CD4-positive, alpha-beta memory T cell (primary cell): ENCODE data around the gene DNHD1. TPM values are rescaled to one million over a fixed set of nuclear protein-coding genes. Genes with fewer than 3 reads are reported as not detected.

Source experiments
- CTCF ChIA-PET: fragments of 350-600 bp; sonication (Branson Sonifier 250); formaldehyde crosslinking; loops from one replicate; lab custom pipeline; 2021; ENCODE audit warnings: inconsistent platforms; ENCODE audit not compliant: partially characterized antibody; lab: Charles Lee
- POLR2A ChIA-PET: fragments of 350-600 bp; sonication (Branson Sonifier 250); formaldehyde crosslinking; loops from one replicate; lab custom pipeline; 2021; ENCODE audit not compliant: partially characterized antibody; lab: Charles Lee
- DNase-seq, 5 donors: peaks; one replicate each; pipeline versions ENCODE4 v3.0.0 to v3.0.0-alpha.2; 2020 to 2022; ENCODE audit warnings: mixed read lengths in 1 of 5
- H3K27ac ChIP-seq: one replicate; pipeline ENCODE4 v1.7.0; 2013; ENCODE audit warnings: low read depth, low read length
- H3K27me3 ChIP-seq: 2 replicates; pipeline ENCODE4 v1.7.0; 2013; ENCODE audit warnings: mild to moderate bottlenecking, low read length, moderate library complexity; ENCODE audit not compliant: insufficient read depth
- H3K36me3 ChIP-seq: 2 replicates; pipeline ENCODE4 v1.7.0; 2013; ENCODE audit warnings: mild to moderate bottlenecking, low read length, moderate library complexity; ENCODE audit not compliant: insufficient read depth
- H3K4me1 ChIP-seq: 2 replicates; pipeline ENCODE4 v1.7.0; 2013; ENCODE audit warnings: mild to moderate bottlenecking, low read length, moderate library complexity; ENCODE audit not compliant: insufficient read depth
- H3K4me3 ChIP-seq, 2 donors: one replicate each; pipeline ENCODE4 v1.7.0; 2013; ENCODE audit warnings: low read length in 2 of 2, mild to moderate bottlenecking in 1 of 2
- H3K9me3 ChIP-seq, 2 donors: one replicate each; pipeline ENCODE4 v1.7.0; 2013; ENCODE audit warnings: low read length in 2 of 2, control low read depth in 1 of 2; ENCODE audit not compliant: control insufficient read depth in 1 of 2
- H3K27ac Mint-ChIP-seq, 7 donors: one replicate each; pipeline ENCODE4 v1.8.0; 2020 to 2021; ENCODE audit warnings: mixed read lengths in 7 of 7, mild to moderate bottlenecking in 6 of 7, inconsistent platforms in 3 of 7, moderate library complexity in 3 of 7
- H3K27me3 Mint-ChIP-seq, 2 donors: one replicate each; pipeline ENCODE4 v1.8.0; 2020 to 2021; ENCODE audit warnings: mixed read lengths in 2 of 2
- H3K36me3 Mint-ChIP-seq, 2 donors: one replicate each; pipeline ENCODE4 v1.8.0; 2020 to 2021; ENCODE audit warnings: mixed read lengths in 2 of 2, inconsistent platforms in 1 of 2, mild to moderate bottlenecking in 1 of 2
- H3K4me1 Mint-ChIP-seq, 4 donors: one replicate each; pipeline ENCODE4 v1.8.0; 2020 to 2021; ENCODE audit warnings: mixed read lengths in 4 of 4, mild to moderate bottlenecking in 1 of 4
- H3K4me3 Mint-ChIP-seq, 8 donors: one replicate each; pipeline ENCODE4 v1.8.0; 2020 to 2021; ENCODE audit warnings: mixed read lengths in 8 of 8, mild to moderate bottlenecking in 7 of 8, moderate library complexity in 6 of 8, inconsistent platforms in 3 of 8
- H3K9me3 Mint-ChIP-seq, 8 donors: one replicate each; pipeline ENCODE4 v1.8.0; 2020 to 2021; ENCODE audit warnings: mixed read lengths in 8 of 8, mild to moderate bottlenecking in 5 of 8, inconsistent platforms in 3 of 8, moderate library complexity in 1 of 8
- intact Hi-C: fragments of 100-400 bp; cut with micrococcal nuclease; formaldehyde crosslinking; loops from one replicate; pipeline ENCODE4 v1.15.1; 2023
- polyA plus RNA-seq, 2 donors: library from polyadenylated mRNA; unstranded; fragments of 300-500 nt; fragmentation: Illumina TruSeq; gene quantifications; one replicate each; pipeline ENCODE4 v1.2.3, GENCODE V29; 2021
- total RNA-seq, 2 experiments: library from RNA; stranded (reverse); gene quantifications; one replicate each; pipeline ENCODE4 v1.2.3, GENCODE V29; 2021

DNHD1 gene
- total and polyA plus RNA-seq, 4 experiments from 2014 or later, result 1.2 to 54.0 (median 23.6) TPM

DNA sequence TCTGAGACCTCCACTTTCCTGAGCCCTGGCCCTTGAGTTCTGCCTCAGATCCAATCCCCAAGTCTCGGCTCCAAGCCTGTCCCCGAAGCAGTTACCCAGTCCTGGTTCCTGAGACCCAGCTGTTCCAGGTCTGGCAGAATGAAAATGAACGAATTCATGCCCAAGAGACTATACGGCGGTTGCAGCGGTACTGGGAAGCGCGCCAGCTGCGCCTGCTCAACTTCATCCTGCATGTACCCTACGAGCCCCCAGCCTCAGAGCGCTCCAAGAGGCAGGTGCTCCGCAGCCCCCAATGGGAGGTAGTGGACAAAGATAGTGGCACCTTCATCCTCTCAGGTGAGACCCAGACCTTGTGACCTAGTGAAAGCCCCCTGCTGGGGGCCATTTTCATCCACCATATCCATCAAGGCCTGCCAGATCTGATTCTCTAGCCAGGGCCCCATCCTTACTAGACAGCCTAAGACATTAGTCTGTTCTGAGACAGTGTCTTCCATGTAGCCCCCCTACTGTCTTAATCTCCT, 42.7 kb downstream of the DNHD1 start:
- intact Hi-C loops, result no loop called here

DNA sequence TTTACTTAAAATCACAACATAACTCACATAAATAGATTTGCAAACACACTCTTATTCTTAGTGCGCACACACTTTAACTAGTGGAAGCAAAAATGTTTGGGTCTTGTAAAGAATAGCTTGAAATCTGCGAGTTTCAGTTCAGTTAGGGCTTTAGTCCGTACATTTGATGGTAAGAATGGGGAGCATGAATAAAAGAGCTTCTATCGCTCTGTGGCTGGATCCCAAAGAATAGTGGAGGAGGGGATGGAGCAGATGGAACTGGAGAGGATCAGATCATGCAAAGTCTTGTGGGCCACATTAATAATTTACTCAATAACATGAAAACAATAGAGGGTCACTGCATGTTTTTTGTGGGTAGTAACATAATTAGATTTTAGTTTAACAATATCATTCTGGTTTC, 44.3 kb downstream of the DNHD1 start:
- POLR2A ChIA-PET, result no interaction called here
- peak overlapping the region in 4 of 7 donors; percentile 6 to 60 (median 38) for H3K27ac Mint-ChIP-seq

More for the DNA sequence above, 42.7 kb downstream of the DNHD1 start:
- peaks cover 9 to 10% (median 9%) of the 10 kb centered on the region in 4 donors for H3K4me1 Mint-ChIP-seq
- no peaks in the 10 kb centered on the region for H3K9me3 Mint-ChIP-seq
- Histone ChIP-seq H3K4me3 (no peak overlapping the region), H3K27ac (no peak overlapping the region), H3K36me3 (no peaks in the 10 kb centered on the region), H3K4me1 (peaks cover 13% of the 10 kb centered on the region), H3K27me3 (no peaks in the 10 kb centered on the region), H3K9me3 (no peaks in the 10 kb centered on the region)
- DNase-seq, result no peak
- peak overlapping the region in 1 of 7 donors; percentile 48 for H3K27ac Mint-ChIP-seq
- no peak overlapping the region for H3K4me3 Mint-ChIP-seq
- ChIA-PET POLR2A (no interaction called here), CTCF (interaction anchor here (3.4 kb wide), 1 partner anchor 7 kb away, joined by 20 read pairs; no protein-coding TSS in a partner anchor)
- H3K27me3 Mint-ChIP-seq, result no peaks in the 10 kb centered on the region
- H3K36me3 Mint-ChIP-seq, result peaks cover 12 to 14% of the 10 kb centered on the region in 2 donors

DNA sequence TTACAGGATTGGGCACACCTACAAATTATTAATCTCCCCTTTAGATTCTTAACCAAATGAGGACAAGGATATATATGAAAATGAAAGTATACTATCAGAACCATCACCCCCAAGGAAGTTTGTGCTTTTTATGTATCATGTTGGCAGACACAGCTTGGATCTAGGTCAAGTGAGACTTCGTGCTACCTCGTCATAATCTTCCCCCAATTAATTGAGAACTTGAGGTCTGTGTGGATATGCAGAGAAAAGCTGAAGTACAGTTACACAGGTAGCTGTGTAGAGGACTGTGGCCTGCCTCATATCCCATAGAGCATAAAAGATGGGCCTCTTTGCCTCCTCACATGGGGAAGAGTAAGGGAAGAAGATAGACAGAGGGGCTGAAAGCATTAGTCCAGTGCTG, 45.6 kb downstream of the DNHD1 start:
- no peak overlapping the region for H3K27ac ChIP-seq
- peaks cover 13% of the 10 kb centered on the region for H3K4me1 ChIP-seq
- ChIA-PET CTCF (interaction anchor here (1.0 to 3.4 kb wide), 4 partner anchors 10 to 189 kb away, joined by 3 to 20 read pairs (median 3); no protein-coding TSS in a partner anchor), POLR2A (no interaction called here)
- no peaks in the 10 kb centered on the region for H3K27me3 ChIP-seq
- peaks cover 0 to 2% (median 0%) of the 10 kb centered on the region in 8 donors for H3K9me3 Mint-ChIP-seq
- peak in 3 of 5 donors; percentile 12 to 41 (median 17) for DNase-seq
- peak overlapping the region in 4 of 8 donors; percentile 30 to 63 (median 47) for H3K4me3 Mint-ChIP-seq
- no peak overlapping the region for H3K4me3 ChIP-seq
- peaks cover 9 to 10% (median 9%) of the 10 kb centered on the region in 4 donors for H3K4me1 Mint-ChIP-seq
- intact Hi-C loops, result no loop called here
- no peaks in the 10 kb centered on the region for H3K27me3 Mint-ChIP-seq
- no peaks in the 10 kb centered on the region for H3K9me3 ChIP-seq
- peaks cover 14 to 15% of the 10 kb centered on the region in 2 donors for H3K36me3 Mint-ChIP-seq
- H3K27ac Mint-ChIP-seq, result peak overlapping the region in 6 of 7 donors; percentile 2 to 92 (median 78)
- no peaks in the 10 kb centered on the region for H3K36me3 ChIP-seq

More for the DNA sequence above, 44.3 kb downstream of the DNHD1 start:
- no peaks in the 10 kb centered on the region for H3K36me3 ChIP-seq
- H3K36me3 Mint-ChIP-seq, result peaks cover 10 to 14% of the 10 kb centered on the region in 2 donors
- H3K9me3 Mint-ChIP-seq, result peaks cover 0 to 2% (median 0%) of the 10 kb centered on the region in 8 donors
- no peak for DNase-seq
- intact Hi-C loops, result no loop called here
- H3K4me1 Mint-ChIP-seq, result peaks cover 9 to 10% (median 9%) of the 10 kb centered on the region in 4 donors
- H3K9me3 ChIP-seq, result no peaks in the 10 kb centered on the region
- no peak overlapping the region for H3K4me3 Mint-ChIP-seq
- no peaks in the 10 kb centered on the region for H3K27me3 ChIP-seq
- peaks cover 13% of the 10 kb centered on the region for H3K4me1 ChIP-seq
- no peak overlapping the region for H3K27ac ChIP-seq
- CTCF ChIA-PET, result interaction anchor here (1.5 to 3.4 kb wide), 3 partner anchors 9 to 142 kb away, joined by 3 to 20 read pairs (median 3); partner anchors contain the start of genes MRPL17 and TPP1
- H3K27me3 Mint-ChIP-seq, result no peaks in the 10 kb centered on the region
- no peak overlapping the region for H3K4me3 ChIP-seq

DNA sequence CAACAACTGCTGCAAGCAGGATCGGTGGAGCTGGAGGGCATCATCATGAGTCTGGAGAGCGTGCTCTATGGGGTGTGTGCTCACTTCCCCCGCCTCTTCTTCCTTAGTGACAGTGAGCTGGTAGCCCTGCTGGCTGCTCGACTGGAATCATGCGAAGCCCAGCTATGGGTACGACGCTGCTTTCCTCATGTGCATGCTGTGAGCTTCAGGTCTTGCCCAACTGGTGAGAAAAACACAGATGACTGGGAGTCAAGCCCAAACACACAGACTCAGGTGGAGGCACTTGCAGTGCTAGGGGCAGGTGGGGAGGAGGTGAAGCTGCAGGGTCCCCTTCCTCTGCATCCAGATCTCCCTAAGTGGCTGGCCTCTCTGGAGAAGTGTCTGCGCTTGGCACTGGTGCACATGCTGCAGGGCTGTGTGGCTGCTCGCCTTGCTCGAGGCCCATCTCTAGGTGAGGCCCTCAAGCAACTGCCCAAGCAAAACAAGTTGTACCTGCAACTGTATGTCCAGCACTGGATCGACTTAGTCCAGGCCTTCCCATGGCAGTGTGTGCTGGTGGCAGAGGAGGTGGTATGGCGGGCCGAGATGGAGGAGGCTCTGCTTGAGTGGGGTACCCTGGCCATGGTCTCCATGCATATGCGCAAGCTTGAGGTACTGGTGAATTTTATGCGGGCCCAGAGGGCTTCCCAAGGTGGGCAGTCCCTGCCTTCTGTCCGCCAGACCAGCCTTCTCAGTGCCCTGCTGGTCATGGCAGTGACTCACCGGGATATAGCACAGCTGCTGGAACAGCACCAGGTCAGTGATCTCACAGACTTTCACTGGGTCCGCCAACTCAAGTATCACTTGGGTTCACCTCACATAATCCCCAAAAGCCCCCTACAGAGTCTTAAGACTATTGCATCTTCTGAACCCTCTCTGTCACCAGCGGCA, 48.1 kb downstream of the DNHD1 start:
- intact Hi-C loops, result no loop called here
- Mint-ChIP-seq H3K9me3 (peaks cover 0 to 2% (median 0%) of the 10 kb centered on the region in 8 donors), H3K36me3 (peaks cover 17 to 18% of the 10 kb centered on the region in 2 donors), H3K4me1 (peaks cover 9 to 10% (median 9%) of the 10 kb centered on the region in 4 donors), H3K27ac (peak overlapping the region in 1 of 7 donors; percentile 56), H3K4me3 (peak overlapping the region in 1 of 8 donors; percentile 5), H3K27me3 (no peaks in the 10 kb centered on the region)
- no peaks in the 10 kb centered on the region for H3K27me3 ChIP-seq
- peaks cover 13% of the 10 kb centered on the region for H3K4me1 ChIP-seq
- H3K27ac ChIP-seq, result no peak overlapping the region
- no peaks in the 10 kb centered on the region for H3K36me3 ChIP-seq
- H3K4me3 ChIP-seq, result no peak overlapping the region
- DNase-seq, result no peak
- ChIA-PET POLR2A (no interaction called here), CTCF (interaction anchor here (1.1 to 1.2 kb wide), 2 partner anchors 12 to 14 kb away, joined by 3 read pairs; no protein-coding TSS in a partner anchor)
- H3K9me3 ChIP-seq, result no peaks in the 10 kb centered on the region

DNA sequence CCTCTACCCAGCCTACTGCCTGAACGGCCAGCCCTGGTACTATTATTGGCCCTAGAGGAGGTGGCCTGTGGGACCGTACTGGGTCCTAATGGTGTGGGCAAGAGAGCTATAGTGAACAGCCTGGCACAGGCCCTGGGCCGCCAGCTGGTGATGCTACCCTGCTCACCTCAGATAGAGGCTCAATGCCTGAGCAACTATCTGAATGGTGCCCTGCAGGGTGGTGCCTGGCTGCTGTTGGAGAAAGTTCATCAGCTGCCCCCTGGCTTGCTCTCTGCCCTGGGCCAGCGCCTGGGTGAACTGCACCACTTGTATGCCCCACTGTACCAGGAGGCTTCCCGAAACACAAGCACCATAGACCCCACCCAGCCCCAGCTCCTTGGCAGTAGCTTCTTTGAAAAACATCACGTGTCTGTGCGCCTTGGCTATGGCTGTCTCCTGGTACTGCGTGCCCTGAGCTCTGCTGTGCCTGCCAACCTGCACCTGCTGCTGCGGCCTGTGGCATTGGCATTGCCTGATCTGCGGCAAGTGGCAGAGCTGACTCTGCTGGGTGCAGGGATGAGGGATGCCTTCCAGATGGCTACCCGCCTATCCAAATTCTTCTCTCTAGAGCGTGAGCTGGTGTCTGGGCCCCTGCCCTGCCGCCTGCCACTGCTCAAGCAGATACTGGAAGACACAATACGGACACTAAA, 49.0 kb downstream of the DNHD1 start:
- Mint-ChIP-seq H3K4me3 (no peak overlapping the region), H3K4me1 (peaks cover 9 to 10% (median 9%) of the 10 kb centered on the region in 4 donors), H3K27ac (no peak overlapping the region), H3K9me3 (peaks cover 0 to 2% (median 0%) of the 10 kb centered on the region in 8 donors), H3K27me3 (no peaks in the 10 kb centered on the region), H3K36me3 (peaks cover 16 to 18% of the 10 kb centered on the region in 2 donors)
- Histone ChIP-seq H3K27me3 (no peaks in the 10 kb centered on the region), H3K27ac (no peak overlapping the region), H3K36me3 (no peaks in the 10 kb centered on the region), H3K4me1 (peaks cover 13% of the 10 kb centered on the region), H3K4me3 (no peak overlapping the region), H3K9me3 (no peaks in the 10 kb centered on the region)
- DNase-seq, result no peak
- POLR2A ChIA-PET, result no interaction called here
- CTCF ChIA-PET, result interaction anchor here (1.1 to 1.3 kb wide), 3 partner anchors 13 to 167 kb away, joined by 3 to 5 read pairs (median 3); no protein-coding TSS in a partner anchor
- intact Hi-C loops, result no loop called here

DNA sequence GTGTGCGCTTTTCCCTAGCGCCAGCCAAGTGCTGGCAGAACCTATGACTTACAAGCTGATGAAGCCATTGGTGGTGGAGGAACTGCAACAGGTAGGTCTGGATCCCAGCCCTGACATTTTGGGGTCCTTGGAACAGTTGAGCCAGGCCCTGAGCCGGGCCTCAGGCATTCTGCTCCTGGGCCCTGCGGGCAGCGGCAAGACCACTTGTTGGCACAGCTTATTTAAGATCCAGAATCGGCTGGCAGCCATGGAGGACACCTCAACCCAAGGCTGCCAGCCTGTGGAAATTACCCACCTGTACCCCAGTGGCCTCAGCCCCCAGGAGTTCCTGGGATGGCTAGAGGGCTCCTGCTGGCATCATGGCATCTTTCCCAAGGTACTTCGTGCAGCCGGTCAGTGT, 49.7 kb downstream of the DNHD1 start:
- DNase-seq, result no peak
- Mint-ChIP-seq H3K9me3 (peaks cover 0 to 2% (median 0%) of the 10 kb centered on the region in 8 donors), H3K4me3 (peak overlapping the region in 1 of 8 donors; percentile 12), H3K27me3 (no peaks in the 10 kb centered on the region), H3K27ac (no peak overlapping the region), H3K4me1 (peaks cover 9 to 10% (median 9%) of the 10 kb centered on the region in 4 donors), H3K36me3 (peaks cover 16 to 18% of the 10 kb centered on the region in 2 donors)
- ChIA-PET POLR2A (no interaction called here), CTCF (interaction anchor here (1.2 to 1.3 kb wide), 2 partner anchors 14 to 167 kb away, joined by 3 to 5 read pairs; no protein-coding TSS in a partner anchor)
- Histone ChIP-seq H3K27me3 (no peaks in the 10 kb centered on the region), H3K27ac (no peak overlapping the region), H3K4me1 (peaks cover 13% of the 10 kb centered on the region), H3K4me3 (no peak overlapping the region), H3K36me3 (no peaks in the 10 kb centered on the region), H3K9me3 (no peaks in the 10 kb centered on the region)
- intact Hi-C loops, result no loop called here
